Loucy (cell line): ENCODE measurements around the gene LPP.

Experiments
- H2AFZ ChIP-seq: fragments of 200-600 bp; sonication (generic); 2 replicates; pipeline ENCODE4 v1.6.0; 2016; ENCODE audit warnings: antibody characterized with exemption, mild to moderate bottlenecking, low read length, moderate library complexity
- H3F3A ChIP-seq: fragments of 200-600 bp; 2 replicates; pipeline ENCODE4 v1.6.0; 2016; ENCODE audit warnings: antibody characterized with exemption, low read depth, mild to moderate bottlenecking
- H3K27me3 ChIP-seq: fragments of 200-600 bp; sonication (generic); 2 replicates; pipeline ENCODE4 v1.6.1; 2014; ENCODE audit warnings: low read length, mild to moderate bottlenecking; ENCODE audit not compliant: insufficient read depth, poor library complexity, severe bottlenecking
- H3K36me3 ChIP-seq: fragments of 200-600 bp; sonication (generic); 2 replicates; pipeline ENCODE4 v1.6.1; 2016; ENCODE audit warnings: low read length; ENCODE audit not compliant: insufficient read depth
- H3K4me1 ChIP-seq: fragments of 200-600 bp; sonication (generic); 2 replicates; pipeline ENCODE4 v1.5.1; 2014; ENCODE audit warnings: low read length, mild to moderate bottlenecking; ENCODE audit not compliant: insufficient read depth, poor library complexity, severe bottlenecking
- H3K4me2 ChIP-seq: fragments of 200-600 bp; sonication (generic); 2 replicates; pipeline ENCODE4 v1.6.0; 2014; ENCODE audit warnings: antibody characterized with exemption, low read length, low read depth, mild to moderate bottlenecking; ENCODE audit not compliant: poor library complexity, severe bottlenecking
- H3K4me3 ChIP-seq: fragments of 200-600 bp; sonication (generic); 2 replicates; pipeline ENCODE4 v1.5.1; 2014; ENCODE audit warnings: low read length, mild to moderate bottlenecking, mixed read lengths; ENCODE audit not compliant: poor library complexity, severe bottlenecking
- H3K79me2 ChIP-seq: fragments of 200-600 bp; sonication (generic); 2 replicates; pipeline ENCODE4 v1.6.1; 2014; ENCODE audit warnings: low read length; ENCODE audit not compliant: insufficient read depth
- H3K9ac ChIP-seq: fragments of 200-600 bp; sonication (generic); 2 replicates; pipeline ENCODE4 v1.6.0; 2014; ENCODE audit warnings: mild to moderate bottlenecking, low read depth, low read length, moderate library complexity; ENCODE audit not compliant: poor library complexity, severe bottlenecking
- H3K9me2 ChIP-seq: fragments of 200-600 bp; sonication (generic); replicated peaks from 2 replicates; pipeline ENCODE4 v1.6.1; 2016; ENCODE audit warnings: low read depth, low read length, mixed read lengths
- H3K9me3 ChIP-seq: fragments of 200-600 bp; sonication (generic); 2 replicates; pipeline ENCODE4 v1.6.1; 2014; ENCODE audit warnings: mild to moderate bottlenecking, antibody characterized with exemption, low read length, low read depth; ENCODE audit not compliant: insufficient read depth
- H4K20me1 ChIP-seq: fragments of 200-600 bp; sonication (generic); 2 replicates; pipeline ENCODE4 v1.6.0; 2014; ENCODE audit warnings: antibody characterized with exemption, low read length, mild to moderate bottlenecking; ENCODE audit not compliant: insufficient read depth, poor library complexity, severe bottlenecking
- EZH2phosphoT487 ChIP-seq: fragments of 200-600 bp; IDR thresholded peaks from 2 replicates; pipeline ENCODE4 v1.6.1; 2018; ENCODE audit warnings: antibody characterized with exemption, mild to moderate bottlenecking, moderate library complexity, borderline replicate concordance
- TF ChIP-seq, protein P1 (sequence below): fragments of 200-600 bp; sonication (generic); conservative IDR thresholded peaks from 2 replicates; pipeline ENCODE4 v1.5.1; 2014; ENCODE audit warnings: mild to moderate bottlenecking, antibody characterized with exemption, low read length

The LPP gene

DNA sequence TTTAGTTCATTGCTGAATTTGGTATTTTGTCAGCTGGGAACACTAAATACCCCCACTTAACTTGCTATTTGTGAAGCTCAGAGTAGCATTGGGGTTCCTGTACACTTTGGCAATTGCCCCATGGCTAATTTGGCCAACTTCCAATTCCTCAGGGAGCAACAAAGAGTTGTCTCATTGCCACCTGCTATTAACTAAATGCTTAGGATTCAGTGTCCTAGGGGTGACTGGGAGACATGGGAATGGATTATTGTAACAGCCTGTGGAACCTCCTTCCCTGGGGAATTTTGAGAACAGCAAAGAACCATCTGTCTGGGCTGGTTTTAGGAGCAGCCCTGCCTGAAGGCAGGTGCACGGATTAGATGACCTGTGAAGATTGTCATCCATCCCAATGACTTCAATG lies 580.4 kb downstream of the LPP start:
- Histone ChIP-seq H4K20me1 (no peaks in the 10 kb centered on the region), H3F3A (no peaks in the 10 kb centered on the region), H3K27me3 (no peaks in the 10 kb centered on the region), H3K79me2 (no peaks in the 10 kb centered on the region), H3K4me2 (no peak overlapping the region), H3K4me1 (peaks cover 3% of the 10 kb centered on the region), H3K4me3 (no peak overlapping the region), H3K9me2 (no peaks in the 10 kb centered on the region), H3K9ac (no peak overlapping the region), H2AFZ (no peak overlapping the region), H3K36me3 (no peaks in the 10 kb centered on the region), H3K9me3 (no peaks in the 10 kb centered on the region)
- no peak for TF ChIP-seq EZH2phosphoT487
- TF ChIP-seq, protein P1, sequence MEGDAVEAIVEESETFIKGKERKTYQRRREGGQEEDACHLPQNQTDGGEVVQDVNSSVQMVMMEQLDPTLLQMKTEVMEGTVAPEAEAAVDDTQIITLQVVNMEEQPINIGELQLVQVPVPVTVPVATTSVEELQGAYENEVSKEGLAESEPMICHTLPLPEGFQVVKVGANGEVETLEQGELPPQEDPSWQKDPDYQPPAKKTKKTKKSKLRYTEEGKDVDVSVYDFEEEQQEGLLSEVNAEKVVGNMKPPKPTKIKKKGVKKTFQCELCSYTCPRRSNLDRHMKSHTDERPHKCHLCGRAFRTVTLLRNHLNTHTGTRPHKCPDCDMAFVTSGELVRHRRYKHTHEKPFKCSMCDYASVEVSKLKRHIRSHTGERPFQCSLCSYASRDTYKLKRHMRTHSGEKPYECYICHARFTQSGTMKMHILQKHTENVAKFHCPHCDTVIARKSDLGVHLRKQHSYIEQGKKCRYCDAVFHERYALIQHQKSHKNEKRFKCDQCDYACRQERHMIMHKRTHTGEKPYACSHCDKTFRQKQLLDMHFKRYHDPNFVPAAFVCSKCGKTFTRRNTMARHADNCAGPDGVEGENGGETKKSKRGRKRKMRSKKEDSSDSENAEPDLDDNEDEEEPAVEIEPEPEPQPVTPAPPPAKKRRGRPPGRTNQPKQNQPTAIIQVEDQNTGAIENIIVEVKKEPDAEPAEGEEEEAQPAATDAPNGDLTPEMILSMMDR, result no peak

- no peaks in the 10 kb centered on the region for H4K20me1 ChIP-seq
- no peaks in the 10 kb centered on the region for H3K36me3 ChIP-seq
- H3K4me1 ChIP-seq, result no peaks in the 10 kb centered on the region
- H3F3A ChIP-seq, result no peaks in the 10 kb centered on the region
- no peaks in the 10 kb centered on the region for H3K9me3 ChIP-seq
- H2AFZ ChIP-seq, result no peak overlapping the region
- H3K9ac ChIP-seq, result no peak overlapping the region
- no peaks in the 10 kb centered on the region for H3K9me2 ChIP-seq
- no peaks in the 10 kb centered on the region for H3K27me3 ChIP-seq
- H3K4me3 ChIP-seq, result no peak overlapping the region
- H3K4me2 ChIP-seq, result no peak overlapping the region
- TF ChIP-seq EZH2phosphoT487, result no peak
- TF ChIP-seq, protein P1, result no peak
- H3K79me2 ChIP-seq, result no peaks in the 10 kb centered on the region
Measured at GRCh38 chr3:188739511-188739910, 585.6 kb downstream of the LPP start.

GRCh38 chr3:188740010-188740409 lies 586.1 kb downstream of the LPP start:
- H3K4me3 ChIP-seq, result no peak overlapping the region
- H3F3A ChIP-seq, result no peaks in the 10 kb centered on the region
- no peaks in the 10 kb centered on the region for H3K79me2 ChIP-seq
- H3K9ac ChIP-seq, result no peak overlapping the region
- H3K27me3 ChIP-seq, result no peaks in the 10 kb centered on the region
- H4K20me1 ChIP-seq, result no peaks in the 10 kb centered on the region
- no peak for TF ChIP-seq EZH2phosphoT487
- TF ChIP-seq, protein P1, result no peak
- H3K4me2 ChIP-seq, result no peak overlapping the region
- no peak overlapping the region for H2AFZ ChIP-seq
- no peaks in the 10 kb centered on the region for H3K4me1 ChIP-seq
- H3K9me3 ChIP-seq, result no peaks in the 10 kb centered on the region
- H3K9me2 ChIP-seq, result no peaks in the 10 kb centered on the region
- no peaks in the 10 kb centered on the region for H3K36me3 ChIP-seq
